Sigmoid colon (tissue), 4 donors: ENCODE results near the gene YAE1.

Experiments
- CTCF ChIP-seq, 4 experiments: fragments of 450-650 bp in 3 of 4; fragments of 200-600 bp in 1 of 4; IDR thresholded peaks; one replicate each; pipeline ENCODE4 v1.5.1; 2016 to 2019; ENCODE audit warnings: antibody characterized with exemption in 4 of 4, mild to moderate bottlenecking in 3 of 4, moderate library complexity in 2 of 4
- EP300 ChIP-seq, 4 donors: sonication (generic); formaldehyde crosslinking; IDR thresholded peaks; one replicate each; pipeline ENCODE4 v1.6.1; 2017; ENCODE audit warnings: antibody characterized with exemption in 4 of 4
- POLR2A ChIP-seq, 2 donors: fragments of 450-650 bp; IDR thresholded peaks; one replicate each; pipeline ENCODE4 v1.6.1; 2016; ENCODE audit warnings: antibody characterized with exemption in 2 of 2, mild to moderate bottlenecking in 2 of 2, moderate library complexity in 2 of 2

- no peak for TF ChIP-seq CTCF (IDR thresholded peaks at IDR 0.05)
- TF ChIP-seq POLR2A (IDR thresholded peaks at IDR 0.05), result no peak
- TF ChIP-seq EP300 (IDR thresholded peaks at IDR 0.05), result no peak
These were observed 11.1 kb downstream of the YAE1 start for GRCh38 chr7:39577229-39577874.
